Fibroblast of villous mesenchyme (primary cell): ENCODE results near the gene NANOS2. TPM values are rescaled to one million over a fixed set of nuclear protein-coding genes. Genes with fewer than 3 reads are reported as not detected.

Source experiments
- DNase-seq: peaks from one replicate; pipeline ENCODE4 v3.0.0-alpha.2; 2010; ENCODE audit warnings: low read depth
- H3K4me3 ChIP-seq: 2 replicates; pipeline ENCODE4 v1.5.1; 2011; ENCODE audit warnings: low read depth, mild to moderate bottlenecking, low read length
- CTCF ChIP-seq: IDR thresholded peaks from 2 replicates; pipeline ENCODE4 v1.5.1; 2012; ENCODE audit warnings: low read depth, mild to moderate bottlenecking, low read length; ENCODE audit not compliant: insufficient read depth
- total RNA-seq: library from RNA; depleted of rRNA; stranded (reverse); fragments of >200 nt; gene quantifications from 2 replicates; pipeline ENCODE4 v1.2.3, GENCODE V29; 2012

Gene NANOS2
- total RNA-seq, 1 donor: not detected

- no peak for TF ChIP-seq CTCF
- H3K4me3 ChIP-seq: no peak overlapping the region
- DNase-seq: no peak
Observed at GRCh38 chr19:45929247-45929646, 14.7 kb upstream of the NANOS2 start.

GRCh38 chr19:45927565-45928261, 13.1 kb upstream of the NANOS2 start:
- DNase-seq: peak; percentile 89
- no peak overlapping the region for H3K4me3 ChIP-seq
- TF ChIP-seq CTCF: no peak

- no peak for DNase-seq
- no peak overlapping the region for H3K4me3 ChIP-seq
- no peak for TF ChIP-seq CTCF
Observed at GRCh38 chr19:45924891-45925447, 10.4 kb upstream of the NANOS2 start.

- TF ChIP-seq CTCF: peak; percentile 32
- DNase-seq: no peak
- H3K4me3 ChIP-seq: no peak overlapping the region
Observed at GRCh38 chr19:45922281-45922680, 7.7 kb upstream of the NANOS2 start.

- no peak for TF ChIP-seq CTCF
- DNase-seq: no peak
- H3K4me3 ChIP-seq: no peak overlapping the region
Observed at GRCh38 chr19:45920458-45920857, 5.9 kb upstream of the NANOS2 start.

- TF ChIP-seq CTCF: no peak
- DNase-seq: no peak
- no peak overlapping the region for H3K4me3 ChIP-seq
Observed at GRCh38 chr19:45919678-45920077, 5.1 kb upstream of the NANOS2 start.
